B cell (primary cell): Measurements from ENCODE around the gene STAG1. TPM values are rescaled to one million over a fixed set of nuclear protein-coding genes. Genes with fewer than 3 reads are reported as not detected.

Experiments used
- ATAC-seq: fragments of 200-7000 bp; cut with Tn5 transposase; one replicate; pipeline ENCODE4 v1.10.0; 2021; ENCODE audit warnings: low read depth, mild to moderate bottlenecking, moderate number of reproducible peaks, moderate library complexity
- CTCF ChIA-PET: fragments of 350-600 bp; sonication (Branson Sonifier 250); formaldehyde crosslinking; loops from one replicate; lab custom pipeline; 2021; ENCODE audit warnings: antibody characterized with exemption, inconsistent platforms; lab: Charles Lee
- POLR2A ChIA-PET: fragments of 350-600 bp; sonication (Branson Sonifier 250); formaldehyde crosslinking; loops from one replicate; lab custom pipeline; 2021; ENCODE audit warnings: antibody characterized with exemption; lab: Charles Lee
- DNase-seq: peaks from one replicate; pipeline ENCODE4 v3.0.0; 2013
- H2AFZ ChIP-seq: 2 replicates; pipeline ENCODE4 v1.6.1; 2012; ENCODE audit warnings: mild to moderate bottlenecking, low read depth, low read length; ENCODE audit not compliant: insufficient read depth, poor library complexity, severe bottlenecking
- H3K27ac ChIP-seq, 2 donors: 1 replicate in 1 of 2; 2 replicates in 1 of 2; pipeline ENCODE4 v1.5.1; 2012 to 2013; ENCODE audit warnings: low read length in 2 of 2, mild to moderate bottlenecking in 2 of 2, moderate library complexity in 1 of 2
- H3K27me3 ChIP-seq, 4 experiments: fragments of 200-600 bp in 1 of 4; sonication (generic) in 1 of 4; replicated peaks in 1 of 4; 1 replicate in 2 of 4; 2 replicates in 2 of 4; pipeline versions ENCODE4 v1.6.1 to v1.7.0; 2013 to 2016; ENCODE audit warnings: low read length in 3 of 4, mild to moderate bottlenecking in 2 of 4, mixed read lengths in 1 of 4, moderate library complexity in 1 of 4; ENCODE audit not compliant: insufficient read depth in 4 of 4, control insufficient read depth in 3 of 4; ENCODE audit errors: control extremely low read depth in 1 of 4
- H3K36me3 ChIP-seq, 2 experiments: replicated peaks in 1 of 2; 1 replicate in 1 of 2; 2 replicates in 1 of 2; pipeline versions ENCODE4 v1.6.1 to v1.7.1; 2013; ENCODE audit warnings: low read length in 1 of 2; ENCODE audit not compliant: insufficient read depth in 2 of 2, control insufficient read depth in 1 of 2; ENCODE audit errors: control extremely low read depth in 1 of 2, extremely low read depth in 1 of 2
- H3K4me1 ChIP-seq, 2 donors: fragments of 200-600 bp in 1 of 2; sonication (generic) in 1 of 2; 1 replicate in 1 of 2; 2 replicates in 1 of 2; pipeline versions ENCODE4 v1.5.1 to v1.6.1; 2013 to 2017; ENCODE audit warnings: low read length in 2 of 2; ENCODE audit not compliant: control insufficient read depth in 2 of 2, insufficient read depth in 2 of 2
- H3K4me2 ChIP-seq: replicated peaks from 2 replicates; pipeline ENCODE3; 2012; ENCODE audit warnings: mild to moderate bottlenecking, low read depth, low read length; ENCODE audit not compliant: poor library complexity, severe bottlenecking
- H3K4me3 ChIP-seq, 5 experiments: fragments of 200-600 bp in 1 of 5; sonication (generic) in 1 of 5; 1 replicate in 3 of 5; 2 replicates in 2 of 5; pipeline versions ENCODE4 v1.5.1 to v1.7.0; 2011 to 2016; ENCODE audit warnings: low read length in 4 of 5, mild to moderate bottlenecking in 4 of 5, low read depth in 2 of 5, control low read depth in 1 of 5, moderate library complexity in 1 of 5; ENCODE audit not compliant: insufficient read depth in 1 of 5; ENCODE audit errors: control extremely low read depth in 1 of 5, extremely low read depth in 1 of 5
- H3K79me2 ChIP-seq: fragments of 200-600 bp; sonication (generic); one replicate; pipeline ENCODE4 v1.6.0; 2016; ENCODE audit warnings: low read length; ENCODE audit not compliant: control insufficient read depth, insufficient read depth
- H3K9ac ChIP-seq: fragments of 200-600 bp; sonication (generic); 2 replicates; pipeline ENCODE4 v1.6.1; 2017; ENCODE audit warnings: mild to moderate bottlenecking, low read length, moderate library complexity
- H3K9me3 ChIP-seq, 3 donors: one replicate each; pipeline versions ENCODE4 v1.6.1 to v1.7.1; 2013; ENCODE audit warnings: low read length in 2 of 3; ENCODE audit not compliant: control insufficient read depth in 2 of 3, insufficient read depth in 1 of 3; ENCODE audit errors: control extremely low read depth in 1 of 3
- H4K20me1 ChIP-seq: 2 replicates; pipeline ENCODE4 v1.6.0; 2012; ENCODE audit warnings: mild to moderate bottlenecking, low read length; ENCODE audit not compliant: insufficient read depth, control insufficient read depth, poor library complexity, severe bottlenecking
- H3K27ac Mint-ChIP-seq: one replicate; pipeline ENCODE4 v1.8.0; 2021; ENCODE audit warnings: mixed read lengths
- H3K27me3 Mint-ChIP-seq: one replicate; pipeline ENCODE4 v1.8.0; 2021; ENCODE audit warnings: mixed read lengths
- H3K4me1 Mint-ChIP-seq: one replicate; pipeline ENCODE4 v1.8.0; 2021; ENCODE audit warnings: mixed read lengths
- H3K4me3 Mint-ChIP-seq: one replicate; pipeline ENCODE4 v1.8.0; 2021; ENCODE audit warnings: mixed read lengths
- H3K9me3 Mint-ChIP-seq: one replicate; pipeline ENCODE4 v1.8.0; 2022; ENCODE audit warnings: mixed read lengths; ENCODE audit not compliant: insufficient read depth
- CTCF ChIP-seq: fragments of 200-600 bp; IDR thresholded peaks from one replicate; pipeline ENCODE4 v1.8.0; 2022; ENCODE audit warnings: antibody characterized with exemption, mild to moderate bottlenecking
- EZH2 ChIP-seq: IDR thresholded peaks from 2 replicates; pipeline ENCODE4 v1.6.1; 2012; ENCODE audit warnings: borderline replicate concordance, low read depth, mild to moderate bottlenecking, moderate library complexity, low read length; ENCODE audit not compliant: insufficient read depth, poor library complexity, severe bottlenecking
- intact Hi-C: fragments of 100-400 bp; cut with micrococcal nuclease; formaldehyde crosslinking; loops from one replicate; pipeline ENCODE4 v1.10.0; 2022
- polyA plus RNA-seq: library from polyadenylated mRNA; depleted of rRNA; stranded (reverse); fragments of >200 nt; gene quantifications from 2 replicates; pipeline ENCODE4 v1.2.3, GENCODE V29; 2012
- total RNA-seq, 2 donors: library from RNA; stranded (reverse); fragments of 120-200 nt in 1 of 2; gene quantifications; 1 replicate in 1 of 2; 2 replicates in 1 of 2; pipeline versions ENCODE4 v1.2.3 to v1.2.4, GENCODE V29; 2013 to 2022

Gene STAG1
- total and polyA plus RNA-seq, 2 donors (not counting 1 experiment from before 2014, with no cell fraction given) = 9.2 to 77.0 TPM

- Histone ChIP-seq H4K20me1 (no peaks in the 10 kb centered on the region), H3K4me1 (peaks cover 3 to 8% of the 10 kb centered on the region in 2 donors), H3K36me3 (no peaks in the 10 kb centered on the region), H3K27me3 (no peaks in the 10 kb centered on the region), H3K79me2 (no peaks in the 10 kb centered on the region), H3K9ac (no peak overlapping the region), H3K4me3 (no peak overlapping the region), H3K9me3 (no peaks in the 10 kb centered on the region), H2AFZ (no peak overlapping the region), H3K27ac (peak overlapping the region in 1 of 2 donors; percentile 7), H3K4me2 (no peak overlapping the region)
- ChIA-PET POLR2A (no interaction called here), CTCF (interaction anchor here (1.7 kb wide), 1 partner anchor 467 kb away, joined by 5 read pairs; no protein-coding TSS in a partner anchor)
- Mint-ChIP-seq H3K4me1 (peaks cover 17% of the 10 kb centered on the region), H3K27ac (no peak overlapping the region), H3K4me3 (no peak overlapping the region), H3K27me3 (no peaks in the 10 kb centered on the region), H3K9me3 (no peaks in the 10 kb centered on the region)
- no peak for ATAC-seq
- intact Hi-C loops = loop anchor here (2.0 kb wide), 1 partner anchor 206 kb away; the partner anchor contains the start of gene STAG1
- no peak for DNase-seq
- TF ChIP-seq EZH2 (no peak), CTCF (no peak)
These were observed 204.9 kb downstream of the STAG1 start for GRCh38 chr3:136547293-136547692.

GRCh38 chr3:136546720-136547119 is 205.5 kb downstream of the STAG1 start:
- DNase-seq (peak; percentile 8), ATAC-seq (no peak)
- ChIA-PET CTCF (interaction anchor here (1.7 kb wide), 1 partner anchor 467 kb away, joined by 5 read pairs; no protein-coding TSS in a partner anchor), POLR2A (no interaction called here)
- Histone ChIP-seq H3K4me2 (no peak overlapping the region), H2AFZ (no peak overlapping the region), H3K79me2 (no peaks in the 10 kb centered on the region), H4K20me1 (no peaks in the 10 kb centered on the region), H3K9me3 (no peaks in the 10 kb centered on the region), H3K36me3 (no peaks in the 10 kb centered on the region), H3K27ac (peak overlapping the region in 1 of 2 donors; percentile 14), H3K27me3 (no peaks in the 10 kb centered on the region), H3K9ac (no peak overlapping the region), H3K4me1 (peaks cover 3 to 8% of the 10 kb centered on the region in 2 donors), H3K4me3 (no peak overlapping the region)
- H3K4me3 Mint-ChIP-seq = no peak overlapping the region
- no peaks in the 10 kb centered on the region for H3K9me3 Mint-ChIP-seq
- no peak overlapping the region for H3K27ac Mint-ChIP-seq
- no peak for TF ChIP-seq CTCF
- no peak for TF ChIP-seq EZH2
- intact Hi-C loops = loop anchor here (2.0 kb wide), 1 partner anchor 206 kb away; the partner anchor contains the start of gene STAG1
- H3K4me1 Mint-ChIP-seq = peaks cover 17% of the 10 kb centered on the region
- no peaks in the 10 kb centered on the region for H3K27me3 Mint-ChIP-seq
